GM04503 (cell line): ENCODE results near the gene MRPL4.
"Not testable (repeated sequence)": the region's sequence is repeated elsewhere in the genome, so short reads cannot be mapped to it uniquely, and the experiment has no call there.

ENCODE experiments used
- DNase-seq: peaks from one replicate; pipeline ENCODE4 v3.0.0-alpha.2; 2012; ENCODE audit warnings: low read depth

The MRPL4 gene

DNA sequence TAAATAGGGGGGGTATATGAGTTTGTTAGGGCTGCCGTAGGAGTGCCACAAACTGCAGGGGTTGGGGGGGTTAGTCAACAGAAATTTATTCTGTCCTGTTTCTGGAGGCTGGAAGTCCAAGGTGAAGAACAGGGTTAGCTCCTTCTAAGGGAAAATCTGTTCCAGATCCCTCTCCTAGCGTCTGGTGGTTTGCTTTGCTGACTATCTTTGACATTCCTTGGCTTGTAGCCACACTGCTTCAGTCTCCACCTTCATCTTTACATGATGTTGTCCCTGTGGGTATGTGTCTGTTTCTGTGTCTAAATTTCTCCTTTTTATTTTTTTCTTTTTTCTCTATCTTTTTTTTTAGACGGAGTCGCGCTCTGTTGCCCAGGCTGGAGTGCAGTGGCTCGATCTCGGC lies 10.8 kb downstream of the MRPL4 start:
- no peak for DNase-seq

DNA sequence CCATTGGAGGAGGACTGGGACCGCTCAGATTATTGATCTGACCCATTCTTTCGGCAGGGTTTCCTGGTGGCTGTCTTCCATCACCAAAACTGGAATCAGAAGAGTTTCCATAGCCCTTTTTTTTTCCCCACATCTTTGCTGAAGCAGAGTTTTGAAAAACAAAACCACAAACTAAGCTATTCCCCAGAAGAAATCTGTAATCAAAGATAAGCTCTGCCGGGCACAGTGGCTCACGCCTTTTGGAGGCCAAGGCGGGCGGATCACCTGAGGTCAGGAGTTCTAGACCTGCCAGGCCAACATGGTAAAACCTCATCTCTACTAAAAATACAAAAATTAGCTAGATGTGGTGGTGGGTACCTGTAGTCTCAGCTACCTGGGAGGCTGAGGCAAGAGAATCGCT lies 14.7 kb downstream of the MRPL4 start:
- DNase-seq, result no peak

DNA sequence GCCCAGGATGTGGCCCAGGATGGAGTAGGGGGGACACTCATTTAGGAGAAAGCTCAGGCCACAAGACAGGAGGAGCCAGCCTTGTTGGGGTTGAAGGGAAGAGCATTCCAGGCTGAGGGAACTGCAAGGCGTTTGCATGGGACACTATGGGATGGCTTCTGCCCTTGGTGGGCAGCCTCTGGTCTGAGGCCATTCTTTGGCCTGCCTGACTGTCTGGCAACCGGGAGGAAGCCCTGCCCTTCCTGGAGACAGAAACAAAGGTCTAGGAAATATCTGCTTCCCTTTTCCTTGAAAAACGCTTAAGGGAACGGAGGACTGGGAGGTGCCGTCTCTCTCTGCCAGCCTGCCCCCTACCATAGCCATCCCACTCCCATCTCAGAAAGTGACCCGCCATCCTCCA lies 16.1 kb downstream of the MRPL4 start:
- DNase-seq, result no peak

DNA sequence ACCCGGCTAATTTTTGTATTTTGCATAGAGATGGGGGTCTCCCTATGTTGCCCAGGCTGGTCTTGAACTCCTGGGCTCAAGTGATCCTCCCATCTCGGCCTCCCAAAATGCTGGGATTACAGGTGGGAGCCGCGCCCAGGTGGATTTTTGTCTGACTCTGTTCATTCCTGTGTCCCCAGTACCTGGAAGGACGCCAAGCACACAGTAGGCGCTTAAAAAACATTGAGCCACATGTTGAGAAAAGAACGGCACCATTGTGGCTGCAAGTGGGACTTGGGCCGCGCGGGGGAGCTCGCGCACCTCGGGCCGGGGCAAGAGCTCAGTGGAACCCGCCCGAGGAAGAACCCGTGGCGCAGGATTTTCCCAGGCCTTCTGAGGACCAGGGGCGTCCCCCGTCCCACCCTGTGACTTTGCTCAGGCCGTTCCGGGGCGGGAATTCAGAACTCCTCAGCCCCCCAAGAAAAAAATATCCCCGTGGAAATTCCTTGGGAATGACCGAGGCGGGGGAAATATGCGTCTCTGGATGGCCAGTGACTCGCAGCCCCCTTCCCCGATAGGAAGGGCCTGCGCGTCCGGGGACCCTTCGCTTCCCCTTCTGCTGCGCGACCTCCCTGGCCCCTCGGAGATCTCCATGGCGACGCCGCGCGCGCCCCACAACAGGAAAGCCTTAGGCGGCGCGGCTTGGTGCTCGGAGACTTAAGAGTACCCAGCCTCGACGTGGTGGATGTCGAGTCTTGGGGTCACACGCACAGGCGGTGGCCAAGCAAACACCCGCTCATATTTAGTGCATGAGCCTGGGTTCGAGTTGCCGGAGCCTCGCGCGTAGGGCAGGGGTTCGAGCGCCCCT lies 17.5 kb downstream of the MRPL4 start:
- no peak for DNase-seq

DNA sequence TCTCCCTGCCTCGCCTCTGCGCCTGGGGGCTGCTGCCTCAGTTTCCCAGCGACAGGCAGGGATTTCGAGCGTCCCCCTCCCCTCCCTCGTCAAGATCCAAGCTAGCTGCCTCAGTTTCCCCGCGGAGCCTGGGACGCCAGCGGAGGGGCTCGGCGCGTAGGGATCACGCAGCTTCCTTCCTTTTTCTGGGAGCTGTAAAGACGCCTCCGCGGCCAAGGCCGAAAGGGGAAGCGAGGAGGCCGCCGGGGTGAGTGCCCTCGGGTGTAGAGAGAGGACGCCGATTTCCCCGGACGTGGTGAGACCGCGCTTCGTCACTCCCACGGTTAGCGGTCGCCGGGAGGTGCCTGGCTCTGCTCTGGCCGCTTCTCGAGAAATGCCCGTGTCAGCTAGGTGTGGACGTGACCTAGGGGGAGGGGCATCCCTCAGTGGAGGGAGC lies 18.2 kb downstream of the MRPL4 start:
- DNase-seq, result no peak

DNA sequence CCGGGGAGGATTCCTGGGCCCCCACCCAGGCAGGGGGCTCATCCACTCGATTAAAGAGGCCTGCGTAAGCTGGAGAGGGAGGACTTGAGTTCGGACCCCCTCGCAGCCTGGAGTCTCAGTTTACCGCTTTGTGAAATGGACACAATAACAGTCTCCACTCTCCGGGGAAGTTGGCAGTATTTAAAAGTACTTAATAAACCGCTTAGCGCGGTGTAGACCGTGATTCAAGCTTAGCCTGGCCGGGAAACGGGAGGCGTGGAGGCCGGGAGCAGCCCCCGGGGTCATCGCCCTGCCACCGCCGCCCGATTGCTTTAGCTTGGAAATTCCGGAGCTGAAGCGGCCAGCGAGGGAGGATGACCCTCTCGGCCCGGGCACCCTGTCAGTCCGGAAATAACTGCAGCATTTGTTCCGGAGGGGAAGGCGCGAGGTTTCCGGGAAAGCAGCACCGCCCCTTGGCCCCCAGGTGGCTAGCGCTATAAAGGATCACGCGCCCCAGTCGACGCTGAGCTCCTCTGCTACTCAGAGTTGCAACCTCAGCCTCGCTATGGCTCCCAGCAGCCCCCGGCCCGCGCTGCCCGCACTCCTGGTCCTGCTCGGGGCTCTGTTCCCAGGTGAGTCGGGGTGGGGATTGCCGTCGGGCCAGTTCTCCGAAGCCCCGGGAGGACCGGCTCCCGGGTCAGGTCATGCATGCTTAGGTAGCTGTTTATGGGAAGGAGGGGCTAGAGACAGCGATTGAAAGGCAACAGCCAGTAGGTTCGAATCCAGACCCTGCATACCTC lies 18.8 kb downstream of the MRPL4 start, which contains the start of gene ICAM1:
Gene ICAM1, plus strand, starts transcription at position 505 of the 779 bp plus-strand sequence. Its CDS starts 40 bp downstream, at position 545.
- no peak for DNase-seq

DNA sequence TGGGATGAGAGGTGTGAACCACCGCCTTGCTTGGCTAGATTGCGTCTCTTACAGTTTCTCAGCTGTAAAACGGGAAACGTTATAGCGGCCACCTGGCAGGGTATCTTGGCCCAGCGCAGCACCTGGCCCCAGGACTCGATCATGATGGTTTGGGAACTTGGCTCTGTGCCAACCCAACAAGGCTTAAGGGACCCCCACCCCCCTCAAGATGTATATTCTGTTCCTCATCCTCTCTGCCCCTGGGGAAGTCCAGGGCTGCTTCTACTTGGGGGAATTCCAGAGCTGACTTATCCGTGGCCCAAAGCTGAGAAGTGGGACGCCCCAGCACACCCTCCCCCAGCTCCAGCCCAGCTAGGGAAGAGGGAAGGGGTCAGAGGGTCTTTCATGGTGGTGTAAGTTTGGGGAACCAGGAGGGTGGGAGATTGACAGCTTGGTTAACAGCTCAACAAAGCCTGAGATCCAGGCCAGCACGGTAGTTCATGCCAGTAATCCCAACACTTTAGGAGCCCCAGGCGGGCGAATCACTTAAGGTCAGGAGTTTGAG lies 19.6 kb downstream of the MRPL4 start:
- DNase-seq, result no peak

DNA sequence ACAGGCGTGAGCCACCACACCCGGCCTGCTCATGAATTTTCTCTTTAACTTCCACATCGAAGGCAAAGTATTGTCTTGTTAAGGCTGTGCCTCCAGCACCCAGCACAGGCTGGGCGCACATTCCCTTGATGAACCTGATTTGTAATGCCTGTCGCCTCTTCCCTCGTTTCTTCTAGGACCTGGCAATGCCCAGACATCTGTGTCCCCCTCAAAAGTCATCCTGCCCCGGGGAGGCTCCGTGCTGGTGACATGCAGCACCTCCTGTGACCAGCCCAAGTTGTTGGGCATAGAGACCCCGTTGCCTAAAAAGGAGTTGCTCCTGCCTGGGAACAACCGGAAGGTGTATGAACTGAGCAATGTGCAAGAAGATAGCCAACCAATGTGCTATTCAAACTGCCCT lies 22.6 kb downstream of the MRPL4 start:
- DNase-seq, result no peak

DNA sequence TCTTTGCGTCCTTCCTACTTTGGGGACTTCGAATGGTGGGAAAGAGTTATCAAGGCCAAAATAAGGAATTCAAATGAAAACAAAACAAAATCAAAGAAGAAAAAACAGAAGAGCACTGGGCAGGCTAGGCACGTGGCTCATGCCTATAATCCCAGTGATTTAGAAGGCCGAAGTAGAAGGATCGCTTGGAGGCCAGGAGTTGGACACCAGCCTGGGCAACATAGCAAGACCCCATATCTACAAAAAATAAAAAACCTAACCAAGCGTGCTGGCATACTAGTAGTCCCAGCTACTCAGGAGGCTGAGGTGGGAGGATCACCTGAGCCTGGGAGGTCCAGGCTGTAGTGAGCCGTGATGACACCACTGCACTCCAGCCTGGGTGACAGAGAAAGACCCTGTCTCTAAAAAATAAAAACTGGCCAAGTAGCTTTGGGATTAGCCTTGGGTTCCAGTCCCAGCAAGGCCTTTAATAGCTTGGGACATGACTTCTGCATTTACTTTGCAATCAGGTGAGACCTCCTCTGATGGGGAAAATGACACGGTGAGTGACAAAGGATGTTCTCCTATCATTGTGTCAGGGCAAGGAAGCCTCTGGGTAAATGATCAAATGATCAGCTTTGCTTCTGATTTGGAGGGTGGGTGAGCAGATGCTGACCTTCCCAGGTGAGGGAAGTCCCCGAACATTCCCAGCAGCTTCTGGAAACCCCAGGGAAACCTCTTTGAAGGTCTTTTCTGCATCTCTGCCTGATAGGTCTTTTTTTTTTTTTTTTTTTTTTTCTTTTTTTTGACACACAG lies 26.0 kb downstream of the MRPL4 start:
- no peak for DNase-seq

DNA sequence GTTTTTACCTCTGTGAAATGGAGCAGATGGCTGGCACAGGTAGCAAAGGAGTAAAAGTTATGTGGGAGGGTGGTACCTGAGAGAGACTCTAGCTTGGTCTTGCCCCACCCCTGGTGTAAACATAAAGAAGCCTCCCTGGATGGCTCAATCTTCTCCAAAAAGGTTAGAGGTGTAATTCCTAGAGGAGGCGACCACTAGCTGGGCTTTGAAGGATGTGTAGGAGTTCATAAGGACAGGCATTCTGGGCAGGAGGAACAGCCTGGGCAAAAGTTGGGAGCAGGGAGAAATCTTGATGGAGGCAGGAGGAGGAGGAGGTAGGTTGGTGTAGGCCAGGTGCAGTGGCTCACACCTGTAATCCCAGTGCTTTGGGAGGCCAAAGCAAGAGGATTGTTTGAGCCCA lies 26.9 kb downstream of the MRPL4 start:
- no peak for DNase-seq

DNA sequence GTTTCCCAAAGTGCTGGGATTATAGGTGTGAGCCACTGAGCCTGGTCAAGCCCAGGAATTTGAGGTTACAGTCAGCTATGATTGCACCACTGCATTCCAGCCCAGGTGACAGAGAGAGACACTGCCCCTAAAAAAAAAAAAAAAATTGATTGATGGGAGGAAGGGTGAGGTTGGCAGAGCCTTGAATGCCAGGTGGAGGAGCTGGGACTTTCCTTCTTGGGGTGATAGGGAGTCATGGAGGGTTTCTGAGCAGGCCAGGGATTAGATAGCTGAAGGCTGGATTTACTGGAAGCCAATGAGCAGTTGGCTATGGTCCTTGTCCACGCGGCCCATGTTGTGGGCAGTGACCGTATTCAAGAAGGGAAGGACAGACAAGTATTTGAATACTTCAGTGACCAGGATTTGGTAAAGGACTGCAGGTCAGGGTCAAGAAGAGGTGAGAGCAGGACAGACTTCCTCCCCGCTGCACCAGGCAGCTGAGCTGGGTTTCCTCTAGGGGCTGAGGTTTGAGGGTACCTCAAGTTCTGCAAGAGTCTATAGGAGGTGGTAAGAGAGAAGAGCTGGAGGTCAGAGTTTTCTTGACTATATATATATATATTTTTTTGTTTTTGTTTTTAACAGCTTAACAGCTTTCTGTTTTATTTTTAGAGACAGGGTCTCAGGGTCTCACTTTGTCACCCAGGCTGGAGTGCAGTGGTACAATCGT lies 27.9 kb downstream of the MRPL4 start:
- no peak for DNase-seq

DNA sequence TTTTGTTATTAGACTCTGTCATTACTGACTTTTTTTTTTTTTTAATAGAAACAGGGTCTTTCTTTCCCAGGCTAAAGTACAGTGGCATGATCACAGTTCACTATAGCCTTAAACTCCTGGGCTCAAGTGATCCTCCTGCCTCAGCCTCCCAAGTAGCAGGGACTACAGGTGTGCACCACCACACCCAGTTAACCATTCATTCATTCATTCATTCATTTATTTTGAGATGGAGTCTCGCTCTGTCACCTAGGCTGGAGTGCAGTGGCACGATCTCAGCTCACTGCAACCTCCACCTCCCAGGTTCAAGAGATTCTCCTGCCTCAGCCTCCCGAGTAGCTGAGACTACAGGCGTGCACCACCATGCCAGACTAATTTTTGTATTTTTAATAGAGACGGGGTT lies 30.0 kb downstream of the MRPL4 start:
- DNase-seq, result not testable (repeated sequence)

DNA sequence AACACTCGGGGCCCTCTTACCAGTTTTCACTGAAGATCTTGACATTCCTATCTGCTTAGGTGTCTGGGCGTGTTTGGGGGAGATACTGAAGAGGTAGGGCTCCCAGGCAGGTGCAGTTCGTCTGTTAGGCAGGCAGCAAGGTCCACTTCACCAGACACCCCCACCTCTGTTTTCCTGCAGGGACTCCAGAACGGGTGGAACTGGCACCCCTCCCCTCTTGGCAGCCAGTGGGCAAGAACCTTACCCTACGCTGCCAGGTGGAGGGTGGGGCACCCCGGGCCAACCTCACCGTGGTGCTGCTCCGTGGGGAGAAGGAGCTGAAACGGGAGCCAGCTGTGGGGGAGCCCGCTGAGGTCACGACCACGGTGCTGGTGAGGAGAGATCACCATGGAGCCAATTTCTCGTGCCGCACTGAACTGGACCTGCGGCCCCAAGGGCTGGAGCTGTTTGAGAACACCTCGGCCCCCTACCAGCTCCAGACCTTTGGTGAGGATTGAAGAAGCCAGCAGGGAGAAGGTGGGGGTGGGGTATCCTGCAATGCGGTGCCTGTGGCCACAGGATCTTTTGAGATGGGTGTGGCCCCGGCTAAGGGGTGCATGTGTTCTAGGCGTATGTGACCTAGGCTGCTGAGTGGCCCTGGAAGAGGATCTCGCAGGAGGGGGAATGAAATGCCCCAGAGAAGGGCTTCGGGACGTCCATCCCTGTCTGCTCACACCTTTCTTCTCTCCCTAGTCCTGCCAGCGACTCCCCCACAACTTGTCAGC lies 31.5 kb downstream of the MRPL4 start:
- no peak for DNase-seq

DNA sequence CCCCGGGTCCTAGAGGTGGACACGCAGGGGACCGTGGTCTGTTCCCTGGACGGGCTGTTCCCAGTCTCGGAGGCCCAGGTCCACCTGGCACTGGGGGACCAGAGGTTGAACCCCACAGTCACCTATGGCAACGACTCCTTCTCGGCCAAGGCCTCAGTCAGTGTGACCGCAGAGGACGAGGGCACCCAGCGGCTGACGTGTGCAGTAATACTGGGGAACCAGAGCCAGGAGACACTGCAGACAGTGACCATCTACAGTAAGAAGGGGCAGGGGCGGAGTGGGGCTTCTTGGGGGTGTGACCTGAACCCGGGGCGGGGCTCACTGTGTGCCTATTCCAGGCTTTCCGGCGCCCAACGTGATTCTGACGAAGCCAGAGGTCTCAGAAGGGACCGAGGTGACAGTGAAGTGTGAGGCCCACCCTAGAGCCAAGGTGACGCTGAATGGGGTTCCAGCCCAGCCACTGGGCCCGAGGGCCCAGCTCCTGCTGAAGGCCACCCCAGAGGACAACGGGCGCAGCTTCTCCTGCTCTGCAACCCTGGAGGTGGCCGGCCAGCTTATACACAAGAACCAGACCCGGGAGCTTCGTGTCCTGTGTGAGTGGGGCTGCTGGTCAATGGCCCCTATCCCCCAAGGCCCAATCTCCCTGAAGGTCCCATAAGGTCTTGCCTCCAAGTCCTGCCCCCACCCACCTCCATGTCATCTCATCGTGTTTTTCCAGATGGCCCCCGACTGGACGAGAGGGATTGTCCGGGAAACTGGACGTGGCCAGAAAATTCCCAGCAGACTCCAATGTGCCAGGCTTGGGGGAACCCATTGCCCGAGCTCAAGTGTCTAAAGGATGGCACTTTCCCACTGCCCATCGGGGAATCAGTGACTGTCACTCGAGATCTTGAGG lies 32.3 kb downstream of the MRPL4 start:
- DNase-seq, result no peak

DNA sequence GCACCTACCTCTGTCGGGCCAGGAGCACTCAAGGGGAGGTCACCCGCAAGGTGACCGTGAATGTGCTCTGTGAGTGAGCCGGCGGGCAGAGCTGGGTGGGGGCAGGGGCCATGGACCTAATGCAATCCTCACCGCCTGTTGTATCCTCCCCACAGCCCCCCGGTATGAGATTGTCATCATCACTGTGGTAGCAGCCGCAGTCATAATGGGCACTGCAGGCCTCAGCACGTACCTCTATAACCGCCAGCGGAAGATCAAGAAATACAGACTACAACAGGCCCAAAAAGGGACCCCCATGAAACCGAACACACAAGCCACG lies 32.9 kb downstream of the MRPL4 start:
- no peak for DNase-seq

DNA sequence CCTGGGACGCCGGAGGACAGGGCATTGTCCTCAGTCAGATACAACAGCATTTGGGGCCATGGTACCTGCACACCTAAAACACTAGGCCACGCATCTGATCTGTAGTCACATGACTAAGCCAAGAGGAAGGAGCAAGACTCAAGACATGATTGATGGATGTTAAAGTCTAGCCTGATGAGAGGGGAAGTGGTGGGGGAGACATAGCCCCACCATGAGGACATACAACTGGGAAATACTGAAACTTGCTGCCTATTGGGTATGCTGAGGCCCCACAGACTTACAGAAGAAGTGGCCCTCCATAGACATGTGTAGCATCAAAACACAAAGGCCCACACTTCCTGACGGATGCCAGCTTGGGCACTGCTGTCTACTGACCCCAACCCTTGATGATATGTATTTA lies 33.4 kb downstream of the MRPL4 start:
- no peak for DNase-seq

DNA sequence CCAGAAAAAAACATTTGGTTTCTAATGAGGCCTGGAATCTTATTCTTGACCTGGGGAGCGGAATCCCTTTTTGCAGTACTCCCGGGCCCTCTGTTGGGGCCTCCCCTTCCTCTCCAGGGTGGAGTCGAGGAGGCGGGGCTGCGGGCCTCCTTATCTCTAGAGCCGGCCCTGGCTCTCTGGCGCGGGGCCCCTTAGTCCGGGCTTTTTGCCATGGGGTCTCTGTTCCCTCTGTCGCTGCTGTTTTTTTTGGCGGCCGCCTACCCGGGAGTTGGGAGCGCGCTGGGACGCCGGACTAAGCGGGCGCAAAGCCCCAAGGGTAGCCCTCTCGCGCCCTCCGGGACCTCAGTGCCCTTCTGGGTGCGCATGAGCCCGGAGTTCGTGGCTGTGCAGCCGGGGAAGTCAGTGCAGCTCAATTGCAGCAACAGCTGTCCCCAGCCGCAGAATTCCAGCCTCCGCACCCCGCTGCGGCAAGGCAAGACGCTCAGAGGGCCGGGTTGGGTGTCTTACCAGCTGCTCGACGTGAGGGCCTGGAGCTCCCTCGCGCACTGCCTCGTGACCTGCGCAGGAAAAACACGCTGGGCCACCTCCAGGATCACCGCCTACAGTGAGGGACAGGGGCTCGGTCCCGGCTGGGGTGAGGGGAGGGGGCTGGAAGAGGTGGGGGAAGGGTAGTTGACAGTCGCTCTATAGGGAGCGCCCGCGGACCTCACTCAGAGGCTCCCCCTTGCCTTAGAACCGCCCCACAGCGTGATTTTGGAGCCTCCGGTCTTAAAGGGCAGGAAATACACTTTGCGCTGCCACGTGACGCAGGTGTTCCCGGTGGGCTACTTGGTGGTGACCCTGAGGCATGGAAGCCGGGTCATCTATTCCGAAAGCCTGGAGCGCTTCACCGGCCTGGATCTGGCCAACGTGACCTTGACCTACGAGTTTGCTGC lies 35.1 kb downstream of the MRPL4 start, which contains the start of gene ICAM4:
Gene ICAM4, plus strand, starts transcription at position 153 of the 935 bp plus-strand sequence. Its CDS starts 58 bp downstream, at position 211.
- no peak for DNase-seq

DNA sequence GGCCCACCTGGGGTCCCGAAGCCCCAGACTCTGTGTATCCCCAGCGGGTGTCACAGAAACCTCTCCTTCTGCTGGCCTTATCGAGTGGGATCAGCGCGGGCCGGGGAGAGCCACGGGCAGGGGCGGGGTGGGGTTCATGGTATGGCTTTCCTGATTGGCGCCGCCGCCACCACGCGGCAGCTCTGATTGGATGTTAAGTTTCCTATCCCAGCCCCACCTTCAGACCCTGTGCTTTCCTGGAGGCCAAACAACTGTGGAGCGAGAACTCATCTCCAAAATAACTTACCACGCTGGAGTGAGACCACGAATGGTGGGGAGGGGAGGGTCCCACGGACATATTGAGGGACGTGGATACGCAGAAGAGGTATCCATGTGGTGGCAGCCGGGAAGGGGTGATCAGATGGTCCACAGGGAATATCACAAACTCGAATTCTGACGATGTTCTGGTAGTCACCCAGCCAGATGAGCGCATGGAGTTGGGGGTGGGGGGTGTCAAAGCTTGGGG lies 36.7 kb downstream of the MRPL4 start:
- no peak for DNase-seq
